Psoas muscle (tissue), 8 donors: ENCODE measurements around the gene OR1B1. TPM values are rescaled to one million over a fixed set of nuclear protein-coding genes. Genes with fewer than 3 reads are reported as not detected.
"Not testable (repeated sequence)": the region's sequence is repeated elsewhere in the genome, so short reads cannot be mapped to it uniquely, and the experiment has no call there.

Source experiments
- ATAC-seq, 4 donors: fragments of 200-7000 bp; cut with Tn5 transposase; one replicate each; pipeline ENCODE4 v1.9.1; 2020; ENCODE audit warnings: moderate library complexity in 3 of 4, mild to moderate bottlenecking in 2 of 4
- DNase-seq, 2 donors: peaks; one replicate each; pipeline ENCODE4 v3.0.0-alpha.2; 2020
- H3K27ac ChIP-seq: fragments of 200-600 bp; one replicate; pipeline ENCODE4 v1.8.0; 2022
- H3K27me3 ChIP-seq, 3 donors: fragments of 200-600 bp in 1 of 3; one replicate each; pipeline versions ENCODE4 v1.6.1 to v1.8.0; 2013 to 2022; ENCODE audit warnings: low read length in 2 of 3, mild to moderate bottlenecking in 2 of 3, moderate library complexity in 1 of 3; ENCODE audit not compliant: insufficient read depth in 3 of 3
- H3K36me3 ChIP-seq, 2 donors: fragments of 200-600 bp in 1 of 2; one replicate each; pipeline versions ENCODE4 v1.6.1 to v1.8.0; 2013 to 2022; ENCODE audit warnings: low read depth in 1 of 2, mild to moderate bottlenecking in 1 of 2, moderate library complexity in 1 of 2; ENCODE audit not compliant: insufficient read depth in 1 of 2
- H3K4me1 ChIP-seq: fragments of 200-600 bp; one replicate; pipeline ENCODE4 v1.8.0; 2022
- H3K4me3 ChIP-seq: fragments of 200-600 bp; one replicate; pipeline ENCODE4 v1.8.0; 2022; ENCODE audit warnings: mild to moderate bottlenecking
- H3K9me3 ChIP-seq: fragments of 200-600 bp; one replicate; pipeline ENCODE4 v1.8.0; 2022
- WGBS, 3 donors: extraction: QIAGEN DNeasy Blood & Tissue Kit; methylation state at CpG; one replicate each; pipeline versions ENCODE4 v1.1.6 to v1.1.7; 2013; 5-methylcytosine and 5-hydroxymethylcytosine counted together
- intact Hi-C, 2 donors: fragments of 100-400 bp; cut with DNase I; formaldehyde crosslinking; loops; one replicate each; pipeline versions ENCODE4 v1.11.0 to v1.14.2; 2022
- polyA plus RNA-seq, 3 donors: library from polyadenylated mRNA; stranded (reverse); fragments of 200-250 nt; gene quantifications; one replicate each; pipeline ENCODE4 v1.2.3, GENCODE V29; 2013
- total RNA-seq, 4 donors: library from RNA; stranded (reverse); fragmentation: NEBNext Ultra II Directional in 2 of 4; extraction: Animal tissue kit (Norgen Biotek cat#: 25700) in 2 of 4; gene quantifications; one replicate each; pipeline versions ENCODE4 v1.2.1 to v1.2.4, GENCODE V29; 2021 to 2023
- TF ChIP-seq, protein P1 (sequence below): fragments of 200-600 bp; IDR thresholded peaks from one replicate; pipeline ENCODE4 v1.8.0; 2022; ENCODE audit warnings: antibody characterized with exemption
- donor health status: healthy with polysubstance abuse.
- donor health status: DM: no; HTN: no; CAD: no; lungs with moderate emphysema.
- donor health status: Bipolar disorder and iron deficiency.
- donor health status: healthy.
- donor health status: DM: yes; HTN: yes; CAD: no.
- donor health status: DM: no; HTN: no; CAD: no.
- donor health status: DM: no; HTN: no; CAD: no.
- donor health status: DM: yes; HTN: yes; CAD: no.

OR1B1 gene
- total and polyA plus RNA-seq, 7 donors = not detected

DNA sequence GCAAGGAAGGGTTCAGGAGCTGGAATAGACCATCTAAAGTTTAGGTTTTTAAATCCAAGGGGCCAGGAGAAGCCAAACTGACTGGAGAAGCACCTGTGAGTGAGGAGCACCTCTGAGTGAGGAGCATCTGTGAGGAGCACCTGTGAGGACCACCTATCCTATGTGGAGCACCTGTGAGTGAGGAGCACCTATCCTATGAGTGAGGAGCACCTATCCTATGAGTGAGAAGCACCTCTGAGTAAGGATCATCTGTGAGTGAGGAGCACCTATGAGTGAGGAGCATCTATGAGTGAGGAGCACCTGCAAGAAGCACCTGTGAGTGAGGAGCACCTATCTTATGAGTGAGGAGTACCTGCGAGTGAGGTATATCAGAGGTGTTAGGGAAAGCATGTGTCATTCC is 50.8 kb downstream of the OR1B1 start:
- DNase-seq (no peak), ATAC-seq (no peak)
- no peaks in the 10 kb centered on the region for H3K4me1 ChIP-seq
- no peak overlapping the region for H3K27ac ChIP-seq
- 85 to 91% (median 90%) methylated on average over 1 of the region's 1 CpG for WGBS, 3 donors
- H3K36me3 ChIP-seq = no peaks in the 10 kb centered on the region
- TF ChIP-seq, protein P1, sequence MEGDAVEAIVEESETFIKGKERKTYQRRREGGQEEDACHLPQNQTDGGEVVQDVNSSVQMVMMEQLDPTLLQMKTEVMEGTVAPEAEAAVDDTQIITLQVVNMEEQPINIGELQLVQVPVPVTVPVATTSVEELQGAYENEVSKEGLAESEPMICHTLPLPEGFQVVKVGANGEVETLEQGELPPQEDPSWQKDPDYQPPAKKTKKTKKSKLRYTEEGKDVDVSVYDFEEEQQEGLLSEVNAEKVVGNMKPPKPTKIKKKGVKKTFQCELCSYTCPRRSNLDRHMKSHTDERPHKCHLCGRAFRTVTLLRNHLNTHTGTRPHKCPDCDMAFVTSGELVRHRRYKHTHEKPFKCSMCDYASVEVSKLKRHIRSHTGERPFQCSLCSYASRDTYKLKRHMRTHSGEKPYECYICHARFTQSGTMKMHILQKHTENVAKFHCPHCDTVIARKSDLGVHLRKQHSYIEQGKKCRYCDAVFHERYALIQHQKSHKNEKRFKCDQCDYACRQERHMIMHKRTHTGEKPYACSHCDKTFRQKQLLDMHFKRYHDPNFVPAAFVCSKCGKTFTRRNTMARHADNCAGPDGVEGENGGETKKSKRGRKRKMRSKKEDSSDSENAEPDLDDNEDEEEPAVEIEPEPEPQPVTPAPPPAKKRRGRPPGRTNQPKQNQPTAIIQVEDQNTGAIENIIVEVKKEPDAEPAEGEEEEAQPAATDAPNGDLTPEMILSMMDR = no peak
- intact Hi-C loops = no loop called here
- H3K4me3 ChIP-seq = no peak overlapping the region
- H3K9me3 ChIP-seq = no peaks in the 10 kb centered on the region
- H3K27me3 ChIP-seq = no peaks in the 10 kb centered on the region

DNA sequence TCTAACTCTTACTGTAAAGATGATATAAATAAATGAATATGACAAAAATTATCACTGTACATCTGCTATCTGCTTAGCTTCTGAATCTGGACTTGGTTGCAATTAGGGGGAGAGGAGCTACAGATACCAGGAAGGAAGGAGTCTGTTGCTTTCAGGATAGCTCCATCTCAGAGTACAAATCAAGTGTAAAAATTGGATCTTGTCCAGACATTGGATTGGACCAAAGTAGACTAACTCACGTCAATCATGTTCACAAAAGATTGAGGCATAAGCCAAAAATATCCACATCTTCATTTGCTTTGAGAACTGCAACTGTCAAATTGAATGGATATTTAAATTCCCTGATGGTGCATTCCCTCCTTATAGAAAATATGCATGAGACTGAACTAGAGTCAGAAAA is 51.7 kb downstream of the OR1B1 start:
- DNase-seq (no peak), ATAC-seq (no peak)
- Histone ChIP-seq H3K4me1 (no peaks in the 10 kb centered on the region), H3K9me3 (no peaks in the 10 kb centered on the region), H3K4me3 (no peak overlapping the region), H3K36me3 (no peaks in the 10 kb centered on the region), H3K27ac (no peak overlapping the region), H3K27me3 (no peaks in the 10 kb centered on the region)
- 18 to 39% (median 29%) methylated on average over 1 of the region's 1 CpG for WGBS, 3 donors
- TF ChIP-seq, protein P1 = no peak
- intact Hi-C loops = no loop called here

DNA sequence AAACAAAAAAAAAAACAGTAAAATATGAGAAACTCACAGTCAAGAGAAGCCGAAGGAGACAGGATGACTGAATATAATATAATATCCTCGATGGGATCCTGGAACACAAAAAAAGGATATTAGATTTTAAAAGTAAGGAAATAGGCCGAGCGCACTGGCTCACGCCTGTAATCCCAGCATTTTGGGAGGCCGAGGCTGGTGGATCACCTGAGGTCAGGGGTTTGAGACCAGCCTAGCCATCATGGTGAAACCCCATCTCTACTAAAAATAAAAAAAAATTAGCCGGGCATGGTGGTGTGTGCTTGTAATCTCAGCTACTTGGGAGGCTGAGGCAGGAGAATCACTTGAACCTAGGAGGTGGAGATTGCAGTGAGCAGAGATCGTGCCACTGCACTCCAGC is 74.1 kb downstream of the OR1B1 start, which contains the start of gene OR1L8:
TSS of gene OR1L8 (minus strand) at position 101 of the 400 bp plus-strand sequence. CDS start 14,907 bp downstream, outside the sequence.
- H3K36me3 ChIP-seq, H3K4me3 ChIP-seq, H3K9me3 ChIP-seq, H3K27me3 ChIP-seq, intact Hi-C loops, H3K4me1 ChIP-seq, H3K27ac ChIP-seq, DNase-seq, ATAC-seq: not testable (repeated sequence)
- WGBS, 3 donors = 78 to 84% (median 81%) methylated on average over 8 of the region's 8 CpGs

DNA sequence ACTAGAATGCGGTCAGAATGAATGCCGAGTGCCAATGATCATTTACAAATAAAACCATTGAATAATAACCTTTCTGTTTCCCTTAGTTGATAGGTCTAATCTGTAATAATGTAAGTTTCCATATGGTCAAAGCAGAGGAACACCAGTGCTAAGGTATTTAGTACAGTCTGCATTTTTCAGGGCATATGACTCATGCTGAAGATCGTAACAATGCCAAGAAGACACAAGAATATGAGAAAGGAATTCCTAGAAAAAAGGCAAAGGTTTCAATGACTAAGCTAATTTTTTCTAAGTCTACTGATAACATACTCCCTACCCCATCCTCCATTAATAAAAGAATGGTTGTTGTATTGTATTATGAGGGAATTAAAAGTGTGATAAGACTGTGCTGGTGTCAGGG is 77.1 kb downstream of the OR1B1 start:
- Histone ChIP-seq H3K27ac (no peak overlapping the region), H3K36me3 (no peaks in the 10 kb centered on the region), H3K9me3 (no peaks in the 10 kb centered on the region), H3K27me3 (no peaks in the 10 kb centered on the region), H3K4me1 (no peaks in the 10 kb centered on the region), H3K4me3 (no peak overlapping the region)
- TF ChIP-seq, protein P1 = no peak
- DNase-seq (no peak), ATAC-seq (no peak)
- intact Hi-C loops = no loop called here
- WGBS, 3 donors = 79 to 83% (median 82%) methylated on average over 3 of the region's 3 CpGs

DNA sequence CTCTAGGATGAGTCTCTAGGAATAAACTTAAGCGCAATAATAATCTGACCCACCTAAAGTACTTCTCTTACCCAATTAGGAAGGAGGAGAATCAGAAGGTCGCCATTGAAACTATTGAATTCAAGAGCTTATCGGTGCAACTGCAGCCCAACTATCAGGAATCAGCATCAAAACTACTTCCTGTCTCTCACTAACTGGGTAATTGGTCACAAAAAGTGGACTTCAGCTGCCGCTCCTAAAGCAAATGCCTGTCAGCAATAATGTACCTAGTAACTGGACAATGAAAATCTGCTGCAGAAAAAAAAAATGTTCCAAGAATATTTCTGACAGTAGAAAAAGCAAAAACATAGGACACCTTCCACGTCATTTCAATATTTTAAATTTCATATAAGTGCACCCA is 77.6 kb downstream of the OR1B1 start:
- intact Hi-C loops = no loop called here
- no peak overlapping the region for H3K4me3 ChIP-seq
- DNase-seq (no peak), ATAC-seq (no peak)
- no peaks in the 10 kb centered on the region for H3K27me3 ChIP-seq
- no peaks in the 10 kb centered on the region for H3K36me3 ChIP-seq
- no peak overlapping the region for H3K27ac ChIP-seq
- WGBS, 3 donors = 64 to 77% (median 71%) methylated on average over 5 of the region's 5 CpGs
- H3K9me3 ChIP-seq = no peaks in the 10 kb centered on the region
- TF ChIP-seq, protein P1 = no peak
- H3K4me1 ChIP-seq = no peaks in the 10 kb centered on the region

Other genes starting within 250 kb of the OR1B1 start
- gene OR1J1, start 179.7 kb downstream of the OR1B1 start, total RNA-seq = not detected
- gene OR1J1, start 179.7 kb downstream of the OR1B1 start, polyA plus RNA-seq = not detected
- gene OR1J2, start 146.8 kb downstream of the OR1B1 start, total RNA-seq = not detected
- gene OR1J2, start 146.8 kb downstream of the OR1B1 start, polyA plus RNA-seq = not detected
- gene OR1J4, start 138.5 kb downstream of the OR1B1 start, total RNA-seq = not detected
- not detected for gene OR1J4, start 138.5 kb downstream of the OR1B1 start, polyA plus RNA-seq
- gene OR1N1, start 130.3 kb downstream of the OR1B1 start, total RNA-seq = not detected
- gene OR1N1, start 130.3 kb downstream of the OR1B1 start, polyA plus RNA-seq = not detected
- gene OR1N2, start 104.5 kb downstream of the OR1B1 start, total RNA-seq = not detected
- not detected for gene OR1N2, start 104.5 kb downstream of the OR1B1 start, polyA plus RNA-seq
- gene OR1L8, start 74.2 kb downstream of the OR1B1 start, total RNA-seq = not detected
- not detected for gene OR1L8, start 74.2 kb downstream of the OR1B1 start, polyA plus RNA-seq
- gene OR1Q1, start 42.9 kb downstream of the OR1B1 start, total RNA-seq = not detected
- not detected for gene OR1Q1, start 42.9 kb downstream of the OR1B1 start, polyA plus RNA-seq
- not detected for gene OR1L1, start 4.1 kb upstream of the OR1B1 start, total RNA-seq
- gene OR1L1, start 4.1 kb upstream of the OR1B1 start, polyA plus RNA-seq = not detected
- gene OR1L3, start 17.5 kb upstream of the OR1B1 start, total RNA-seq = not detected
- gene OR1L3, start 17.5 kb upstream of the OR1B1 start, polyA plus RNA-seq = not detected
- gene OR1L4, start 66.4 kb upstream of the OR1B1 start, total RNA-seq = not detected
- gene OR1L4, start 66.4 kb upstream of the OR1B1 start, polyA plus RNA-seq = not detected
- gene OR1L6, start 84.7 kb upstream of the OR1B1 start, total RNA-seq = not detected
- gene OR1L6, start 84.7 kb upstream of the OR1B1 start, polyA plus RNA-seq = not detected
- not detected for gene OR5C1, start 131.3 kb upstream of the OR1B1 start, total RNA-seq
- gene OR5C1, start 131.3 kb upstream of the OR1B1 start, polyA plus RNA-seq = not detected
- not detected for gene OR1K1, start 142.5 kb upstream of the OR1B1 start, total RNA-seq
- gene OR1K1, start 142.5 kb upstream of the OR1B1 start, polyA plus RNA-seq = not detected
- gene PDCL, start 171.0 kb upstream of the OR1B1 start, total RNA-seq = 1 to 10 TPM; 4.1 to 5.7 (median 4.5) TPM
- 1 to 10 TPM; 3.8 to 5.1 (median 4.7) TPM for gene PDCL, start 171.0 kb upstream of the OR1B1 start, polyA plus RNA-seq
- 10 to 100 TPM; 24.8 to 33.7 (median 31.6) TPM for gene RC3H2, start 247.7 kb upstream of the OR1B1 start, total RNA-seq
- 10 to 100 TPM in 2 of 3 donors, 1 to 10 TPM in 1; 5.6 to 23.4 (median 11.3) TPM for gene RC3H2, start 247.7 kb upstream of the OR1B1 start, polyA plus RNA-seq